ENCODE measurements around the gene RNF40. TPM values are rescaled to one million over a fixed set of nuclear protein-coding genes. Genes with fewer than 3 reads are reported as not detected.

RNF40 gene
- total RNA-seq, 1 experiment from 2014 or later, result 90.3 TPM

DNA sequence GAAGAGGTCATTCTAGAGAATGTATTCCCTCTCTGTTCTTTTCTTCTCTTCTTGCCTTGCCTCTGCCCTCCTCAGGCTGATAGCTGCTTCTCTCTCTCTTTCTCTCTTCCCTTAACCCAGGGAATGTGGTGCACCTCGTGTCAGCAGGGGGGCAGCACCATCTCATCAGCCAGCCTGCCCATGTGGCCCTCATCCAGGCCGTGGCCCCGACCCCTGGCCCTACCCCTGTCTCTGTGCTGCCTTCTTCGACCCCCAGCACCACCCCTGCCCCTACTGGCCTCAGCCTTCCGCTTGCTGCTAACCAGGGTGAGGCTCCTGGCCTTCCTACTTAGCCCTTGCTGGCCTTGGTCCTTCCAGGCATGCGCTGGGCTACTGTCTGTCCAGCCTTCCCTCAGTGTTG, 39.7 kb upstream of the RNF40 start:
- no peak overlapping the region for H3K9ac ChIP-seq (ENCODE audit: low read length)
- DNase-seq (ENCODE audit: low read depth, low spot score) (no peak), ATAC-seq (peak; percentile 39; the same call in 1 of the 2 replicates)
- no peak overlapping the region for H3K4me2 ChIP-seq (ENCODE audit: low read length)
- H3K36me3 ChIP-seq (ENCODE audit: control insufficient read depth in 1 of 2, insufficient read depth in 2 of 2, low read length in 2 of 2), result peaks cover 75 to 77% of the 10 kb centered on the region in 2 experiments
- no peak overlapping the region for H3K4me3 ChIP-seq (replicated peaks in 1 of 2; ENCODE audit: low read depth in 1 of 2, low read length in 2 of 2)
- H3K79me2 ChIP-seq (ENCODE audit: insufficient read depth, low read length), result peaks cover 69% of the 10 kb centered on the region
- ChIA-PET CTCF (no interaction called here), POLR2A (no interaction called here), RAD21 (ENCODE audit: low non-redundant PET in 1 of 2, low total read pairs in 2 of 2, uncharacterized antibody in 2 of 2, unreplicated experiment in 2 of 2) (no interaction called here)
- H3K27ac ChIP-seq (ENCODE audit: low read depth, low read length), result no peak overlapping the region
- H2AFZ ChIP-seq (ENCODE audit: low read depth, low read length, poor library complexity, severe bottlenecking), result no peak overlapping the region
- H3K4me1 ChIP-seq (ENCODE audit: control insufficient read depth in 1 of 2, insufficient read depth in 2 of 2, low read length in 2 of 2), result no peaks in the 10 kb centered on the region
- H3K9me3 ChIP-seq (ENCODE audit: control insufficient read depth in 1 of 2, insufficient read depth in 1 of 2, low read depth in 1 of 2, low read length in 2 of 2), result no peaks in the 10 kb centered on the region
- no peaks in the 10 kb centered on the region for H4K20me1 ChIP-seq (ENCODE audit: insufficient read depth)
- no TSS peak for BruUV-seq (replicated peaks)
- TF ChIP-seq EGR1 (IDR thresholded peaks at IDR 0.05; ENCODE audit: low read depth) (no peak), EZH2 (IDR thresholded peaks at IDR 0.05) (no peak), RAD21 (IDR thresholded peaks at IDR 0.05; ENCODE audit: low read depth) (peak; percentile 55)
- TF ChIP-seq, protein P1, sequence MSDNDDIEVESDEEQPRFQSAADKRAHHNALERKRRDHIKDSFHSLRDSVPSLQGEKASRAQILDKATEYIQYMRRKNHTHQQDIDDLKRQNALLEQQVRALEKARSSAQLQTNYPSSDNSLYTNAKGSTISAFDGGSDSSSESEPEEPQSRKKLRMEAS (IDR thresholded peaks at IDR 0.05), result 0 out of 2 replicates have a peak, but pooled peaks have one; percentile 8
- TF ChIP-seq, protein P2, sequence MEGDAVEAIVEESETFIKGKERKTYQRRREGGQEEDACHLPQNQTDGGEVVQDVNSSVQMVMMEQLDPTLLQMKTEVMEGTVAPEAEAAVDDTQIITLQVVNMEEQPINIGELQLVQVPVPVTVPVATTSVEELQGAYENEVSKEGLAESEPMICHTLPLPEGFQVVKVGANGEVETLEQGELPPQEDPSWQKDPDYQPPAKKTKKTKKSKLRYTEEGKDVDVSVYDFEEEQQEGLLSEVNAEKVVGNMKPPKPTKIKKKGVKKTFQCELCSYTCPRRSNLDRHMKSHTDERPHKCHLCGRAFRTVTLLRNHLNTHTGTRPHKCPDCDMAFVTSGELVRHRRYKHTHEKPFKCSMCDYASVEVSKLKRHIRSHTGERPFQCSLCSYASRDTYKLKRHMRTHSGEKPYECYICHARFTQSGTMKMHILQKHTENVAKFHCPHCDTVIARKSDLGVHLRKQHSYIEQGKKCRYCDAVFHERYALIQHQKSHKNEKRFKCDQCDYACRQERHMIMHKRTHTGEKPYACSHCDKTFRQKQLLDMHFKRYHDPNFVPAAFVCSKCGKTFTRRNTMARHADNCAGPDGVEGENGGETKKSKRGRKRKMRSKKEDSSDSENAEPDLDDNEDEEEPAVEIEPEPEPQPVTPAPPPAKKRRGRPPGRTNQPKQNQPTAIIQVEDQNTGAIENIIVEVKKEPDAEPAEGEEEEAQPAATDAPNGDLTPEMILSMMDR (IDR thresholded peaks at IDR 0.05 in 2 of 3, conservative IDR thresholded peaks at IDR 0.05 in 1 of 3; ENCODE audit: borderline replicate concordance in 1 of 3, insufficient read depth in 1 of 3, low read depth in 2 of 3, low read length in 2 of 3), result peak in 1 of 3 experiments; percentile 32; a peak in 3 of 6 replicates
- intact Hi-C loops (cut with micrococcal nuclease), result no loop called here
- no peaks in the 10 kb centered on the region for H3K27me3 ChIP-seq (ENCODE audit: insufficient read depth, low read length)
- H3K9me2 ChIP-seq (ENCODE audit: insufficient read depth), result no peaks in the 10 kb centered on the region

DNA sequence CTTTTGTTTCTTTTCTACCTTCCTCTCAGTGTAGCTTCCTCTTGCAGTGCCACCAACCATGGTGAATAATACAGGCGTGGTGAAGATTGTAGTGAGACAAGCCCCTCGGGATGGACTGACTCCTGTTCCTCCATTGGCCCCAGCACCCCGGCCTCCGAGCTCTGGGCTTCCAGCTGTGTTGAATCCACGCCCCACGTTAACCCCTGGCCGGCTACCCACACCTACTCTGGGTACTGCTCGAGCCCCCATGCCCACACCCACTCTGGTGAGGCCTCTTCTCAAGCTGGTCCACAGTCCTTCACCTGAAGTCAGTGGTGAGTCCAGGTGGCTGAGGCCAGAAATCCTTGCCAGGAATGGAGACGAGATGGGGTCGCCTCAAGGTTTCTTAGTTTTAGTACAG, 39.2 kb upstream of the RNF40 start:
- H2AFZ ChIP-seq (ENCODE audit: low read depth, low read length, poor library complexity, severe bottlenecking), result no peak overlapping the region
- peaks cover 72% of the 10 kb centered on the region in 2 experiments for H3K36me3 ChIP-seq (ENCODE audit: control insufficient read depth in 1 of 2, insufficient read depth in 2 of 2, low read length in 2 of 2)
- DNase-seq (ENCODE audit: low read depth, low spot score) (no peak), ATAC-seq (no peak)
- no peak overlapping the region for H3K27ac ChIP-seq (ENCODE audit: low read depth, low read length)
- POLR2A ChIA-PET, result no interaction called here
- H3K4me2 ChIP-seq (ENCODE audit: low read length), result no peak overlapping the region
- no TSS peak for BruUV-seq (replicated peaks)
- no peak overlapping the region for H3K9ac ChIP-seq (ENCODE audit: low read length)
- H3K4me1 ChIP-seq (ENCODE audit: control insufficient read depth in 1 of 2, insufficient read depth in 2 of 2, low read length in 2 of 2), result no peaks in the 10 kb centered on the region
- H3K9me2 ChIP-seq (ENCODE audit: insufficient read depth), result no peaks in the 10 kb centered on the region
- H3K79me2 ChIP-seq (ENCODE audit: insufficient read depth, low read length), result peaks cover 67% of the 10 kb centered on the region
- no peak overlapping the region for H3K4me3 ChIP-seq (replicated peaks in 1 of 2; ENCODE audit: low read depth in 1 of 2, low read length in 2 of 2)
- CTCF ChIA-PET, result no interaction called here
- no peaks in the 10 kb centered on the region for H3K27me3 ChIP-seq (ENCODE audit: insufficient read depth, low read length)
- RAD21 ChIA-PET (ENCODE audit: low non-redundant PET in 1 of 2, low total read pairs in 2 of 2, uncharacterized antibody in 2 of 2, unreplicated experiment in 2 of 2), result no interaction called here
- H3K9me3 ChIP-seq (ENCODE audit: control insufficient read depth in 1 of 2, insufficient read depth in 1 of 2, low read depth in 1 of 2, low read length in 2 of 2), result no peaks in the 10 kb centered on the region
- intact Hi-C loops (cut with micrococcal nuclease), result no loop called here
- no peaks in the 10 kb centered on the region for H4K20me1 ChIP-seq (ENCODE audit: insufficient read depth)
- TF ChIP-seq CBX3 (IDR thresholded peaks at IDR 0.05; ENCODE audit: low read depth), result no peak
- no peak for TF ChIP-seq EZH2 (IDR thresholded peaks at IDR 0.05)
- no peak for TF ChIP-seq EGR1 (IDR thresholded peaks at IDR 0.05; ENCODE audit: low read depth)
- TF ChIP-seq, protein P3, sequence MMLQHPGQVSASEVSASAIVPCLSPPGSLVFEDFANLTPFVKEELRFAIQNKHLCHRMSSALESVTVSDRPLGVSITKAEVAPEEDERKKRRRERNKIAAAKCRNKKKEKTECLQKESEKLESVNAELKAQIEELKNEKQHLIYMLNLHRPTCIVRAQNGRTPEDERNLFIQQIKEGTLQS (IDR thresholded peaks at IDR 0.05), result no peak
- TF ChIP-seq, protein P4, sequence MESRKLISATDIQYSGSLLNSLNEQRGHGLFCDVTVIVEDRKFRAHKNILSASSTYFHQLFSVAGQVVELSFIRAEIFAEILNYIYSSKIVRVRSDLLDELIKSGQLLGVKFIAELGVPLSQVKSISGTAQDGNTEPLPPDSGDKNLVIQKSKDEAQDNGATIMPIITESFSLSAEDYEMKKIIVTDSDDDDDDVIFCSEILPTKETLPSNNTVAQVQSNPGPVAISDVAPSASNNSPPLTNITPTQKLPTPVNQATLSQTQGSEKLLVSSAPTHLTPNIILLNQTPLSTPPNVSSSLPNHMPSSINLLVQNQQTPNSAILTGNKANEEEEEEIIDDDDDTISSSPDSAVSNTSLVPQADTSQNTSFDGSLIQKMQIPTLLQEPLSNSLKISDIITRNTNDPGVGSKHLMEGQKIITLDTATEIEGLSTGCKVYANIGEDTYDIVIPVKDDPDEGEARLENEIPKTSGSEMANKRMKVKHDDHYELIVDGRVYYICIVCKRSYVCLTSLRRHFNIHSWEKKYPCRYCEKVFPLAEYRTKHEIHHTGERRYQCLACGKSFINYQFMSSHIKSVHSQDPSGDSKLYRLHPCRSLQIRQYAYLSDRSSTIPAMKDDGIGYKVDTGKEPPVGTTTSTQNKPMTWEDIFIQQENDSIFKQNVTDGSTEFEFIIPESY (IDR thresholded peaks at IDR 0.05; ENCODE audit: extremely low read depth, insufficient replicate concordance, low read length), result no peak
- TF ChIP-seq SRF (IDR thresholded peaks at IDR 0.05; ENCODE audit: low read depth), result no peak
- TF ChIP-seq FOSL1 (IDR thresholded peaks at IDR 0.05; ENCODE audit: low read depth), result no peak
- no peak for TF ChIP-seq RAD21 (IDR thresholded peaks at IDR 0.05; ENCODE audit: low read depth)
- TF ChIP-seq, protein P5, sequence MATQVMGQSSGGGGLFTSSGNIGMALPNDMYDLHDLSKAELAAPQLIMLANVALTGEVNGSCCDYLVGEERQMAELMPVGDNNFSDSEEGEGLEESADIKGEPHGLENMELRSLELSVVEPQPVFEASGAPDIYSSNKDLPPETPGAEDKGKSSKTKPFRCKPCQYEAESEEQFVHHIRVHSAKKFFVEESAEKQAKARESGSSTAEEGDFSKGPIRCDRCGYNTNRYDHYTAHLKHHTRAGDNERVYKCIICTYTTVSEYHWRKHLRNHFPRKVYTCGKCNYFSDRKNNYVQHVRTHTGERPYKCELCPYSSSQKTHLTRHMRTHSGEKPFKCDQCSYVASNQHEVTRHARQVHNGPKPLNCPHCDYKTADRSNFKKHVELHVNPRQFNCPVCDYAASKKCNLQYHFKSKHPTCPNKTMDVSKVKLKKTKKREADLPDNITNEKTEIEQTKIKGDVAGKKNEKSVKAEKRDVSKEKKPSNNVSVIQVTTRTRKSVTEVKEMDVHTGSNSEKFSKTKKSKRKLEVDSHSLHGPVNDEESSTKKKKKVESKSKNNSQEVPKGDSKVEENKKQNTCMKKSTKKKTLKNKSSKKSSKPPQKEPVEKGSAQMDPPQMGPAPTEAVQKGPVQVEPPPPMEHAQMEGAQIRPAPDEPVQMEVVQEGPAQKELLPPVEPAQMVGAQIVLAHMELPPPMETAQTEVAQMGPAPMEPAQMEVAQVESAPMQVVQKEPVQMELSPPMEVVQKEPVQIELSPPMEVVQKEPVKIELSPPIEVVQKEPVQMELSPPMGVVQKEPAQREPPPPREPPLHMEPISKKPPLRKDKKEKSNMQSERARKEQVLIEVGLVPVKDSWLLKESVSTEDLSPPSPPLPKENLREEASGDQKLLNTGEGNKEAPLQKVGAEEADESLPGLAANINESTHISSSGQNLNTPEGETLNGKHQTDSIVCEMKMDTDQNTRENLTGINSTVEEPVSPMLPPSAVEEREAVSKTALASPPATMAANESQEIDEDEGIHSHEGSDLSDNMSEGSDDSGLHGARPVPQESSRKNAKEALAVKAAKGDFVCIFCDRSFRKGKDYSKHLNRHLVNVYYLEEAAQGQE (IDR thresholded peaks at IDR 0.05; ENCODE audit: low read depth), result no peak
- TF ChIP-seq POLR2A (IDR thresholded peaks at IDR 0.05; ENCODE audit: borderline replicate concordance, extremely low read depth, insufficient read depth, insufficient read length), result no peak
